Ishikawa (cell line): ENCODE results near the gene TNFRSF9.

Experiments
- CEBPB ChIP-seq: IDR thresholded peaks from 2 replicates; pipeline ENCODE4 v1.6.1; 2012
- CREB1 ChIP-seq: IDR thresholded peaks from 2 replicates; pipeline ENCODE4 v1.6.1; 2012; ENCODE audit warnings: low read depth
- EGR1 ChIP-seq: IDR thresholded peaks from 2 replicates; pipeline ENCODE4 v1.6.1; 2012
- EP300 ChIP-seq: IDR thresholded peaks from 2 replicates; pipeline ENCODE4 v1.6.1; 2012; ENCODE audit warnings: borderline replicate concordance
- NFIC ChIP-seq: IDR thresholded peaks from 2 replicates; pipeline ENCODE4 v1.6.1; 2012
- RAD21 ChIP-seq: IDR thresholded peaks from 2 replicates; pipeline ENCODE4 v1.6.1; 2012; ENCODE audit warnings: low read depth
- TAF1 ChIP-seq: IDR thresholded peaks from 2 replicates; pipeline ENCODE4 v1.6.1; 2012; ENCODE audit warnings: low read depth, mild to moderate bottlenecking
- TCF12 ChIP-seq: IDR thresholded peaks from 2 replicates; pipeline ENCODE4 v1.6.1; 2012; ENCODE audit warnings: low read depth
- TEAD4 ChIP-seq: IDR thresholded peaks from 2 replicates; pipeline ENCODE4 v1.6.1; 2012
- YY1 ChIP-seq: IDR thresholded peaks from 2 replicates; pipeline ENCODE4 v1.6.1; 2012; ENCODE audit warnings: low read depth
- ZBTB7A ChIP-seq: IDR thresholded peaks from 2 replicates; pipeline ENCODE4 v1.6.1; 2012; ENCODE audit warnings: low read depth

- no peak for TF ChIP-seq RAD21
- TF ChIP-seq TCF12, result no peak
- no peak for TF ChIP-seq TEAD4
- no peak for TF ChIP-seq EGR1
- no peak for TF ChIP-seq TAF1
- TF ChIP-seq EP300, result no peak
- TF ChIP-seq YY1, result no peak
- no peak for TF ChIP-seq CEBPB
- no peak for TF ChIP-seq ZBTB7A
- TF ChIP-seq CREB1, result no peak
- TF ChIP-seq NFIC, result no peak
Measured at GRCh38 chr1:7960165-7960564, 19.5 kb upstream of the TNFRSF9 start.
